Measurements from ENCODE around the gene MSMB. TPM values are rescaled to one million over a fixed set of nuclear protein-coding genes. Genes with fewer than 3 reads are reported as not detected.

The MSMB gene
- total RNA-seq, 2 donors from 2014 or later: not detected

DNA sequence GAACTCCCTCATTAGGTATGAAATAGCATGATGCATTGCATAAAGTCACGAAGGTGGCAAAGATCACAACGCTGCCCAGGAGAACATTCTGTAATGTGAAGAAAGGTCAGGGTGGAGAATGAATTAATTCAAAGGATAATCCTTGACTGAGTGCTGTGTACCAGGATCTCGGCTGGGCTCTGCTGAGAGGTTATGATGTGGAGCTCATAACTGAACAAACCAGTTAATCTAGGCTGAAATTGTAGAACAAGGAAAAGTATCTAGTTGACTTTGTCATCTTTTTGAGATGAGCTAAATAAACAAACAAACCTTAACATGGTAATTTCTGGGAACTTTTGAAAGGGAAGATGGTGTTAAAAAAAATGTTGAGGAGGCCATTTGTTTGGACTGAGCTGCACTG is 6.1 kb downstream of the MSMB start:
- DNase-seq (no peak), ATAC-seq (no peak)
- intact Hi-C loops (cut with DNase I): no loop called here

DNA sequence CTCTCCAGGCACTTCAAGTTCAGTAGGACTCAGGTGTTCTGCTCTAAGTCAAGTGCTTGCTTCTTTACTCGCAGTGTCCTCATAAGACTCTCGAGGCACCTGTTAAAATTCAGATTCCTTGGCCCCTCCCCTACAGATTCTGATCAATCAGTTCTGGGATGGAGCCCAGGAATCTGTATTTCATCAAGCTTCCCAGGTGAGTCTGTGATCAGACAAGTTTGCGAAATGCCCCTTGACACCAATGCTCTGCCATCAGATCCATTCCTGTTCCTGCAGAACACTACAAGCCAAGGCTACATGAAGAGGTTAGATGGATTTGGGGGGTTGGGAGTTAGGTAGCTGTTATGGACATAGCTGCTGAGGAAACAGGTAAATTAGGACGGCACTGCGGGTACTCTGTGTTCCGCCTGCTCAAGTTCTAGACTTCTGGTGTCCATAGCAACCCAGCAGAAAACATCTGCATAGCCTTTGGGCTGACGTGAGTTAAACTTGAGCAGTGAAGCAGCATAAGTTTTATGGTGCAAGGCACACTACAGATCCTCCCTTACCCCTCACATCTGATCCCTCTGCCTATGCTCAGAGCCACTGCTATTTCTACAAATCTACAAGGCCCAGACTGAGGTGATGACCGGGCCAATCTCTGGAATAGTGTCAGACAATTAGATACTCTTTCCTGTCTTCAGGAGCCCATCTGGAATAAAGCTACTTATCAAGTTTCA is 8.8 kb downstream of the MSMB start:
- DNase-seq (no peak), ATAC-seq (no peak)
- intact Hi-C loops (cut with DNase I): no loop called here

DNA sequence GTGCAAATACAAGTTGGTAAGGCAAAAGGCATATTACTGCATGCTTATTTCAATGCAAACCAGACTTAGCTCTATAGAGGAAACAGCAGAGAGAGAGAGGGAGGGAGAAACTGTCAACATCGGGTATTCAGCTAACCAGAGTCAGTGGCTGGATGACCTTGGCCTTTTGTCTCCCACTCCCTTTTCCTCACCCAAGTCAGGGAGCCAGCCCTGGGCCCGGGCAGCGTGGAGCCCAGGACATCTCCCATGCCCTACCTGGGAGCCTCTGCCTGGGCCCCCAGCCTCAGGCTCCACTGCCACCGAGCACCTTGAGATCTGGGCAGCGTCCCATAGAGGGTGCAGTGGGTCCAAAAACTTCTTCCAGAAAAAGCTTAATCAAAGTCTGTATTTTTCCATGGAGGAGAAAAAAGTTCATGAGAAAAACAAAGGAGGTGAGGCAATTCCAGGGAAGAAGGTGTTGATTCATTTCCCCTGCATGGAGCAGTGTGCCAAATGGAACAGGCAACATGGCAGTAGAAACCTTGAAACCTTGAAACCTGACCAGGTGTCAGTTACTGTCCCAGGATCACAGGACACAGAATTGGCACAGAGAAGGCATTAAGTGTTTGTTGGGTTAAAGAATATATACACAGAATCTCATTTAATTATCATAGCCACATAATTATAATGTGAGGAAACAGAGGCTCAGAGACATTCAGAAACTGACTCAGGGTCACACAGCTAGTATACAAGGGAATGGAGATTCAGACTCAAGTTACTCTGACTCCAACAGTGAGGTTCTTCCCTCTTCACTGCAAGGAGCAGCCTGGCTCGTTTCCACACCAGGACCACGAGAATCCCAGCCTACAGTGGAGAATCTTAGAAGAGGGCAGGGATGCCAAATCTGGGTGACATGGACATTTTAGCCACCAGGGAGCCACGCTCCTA is 9.9 kb downstream of the MSMB start:
- ATAC-seq: no peak
- no peak for DNase-seq
- intact Hi-C loops (cut with DNase I): no loop called here

DNA sequence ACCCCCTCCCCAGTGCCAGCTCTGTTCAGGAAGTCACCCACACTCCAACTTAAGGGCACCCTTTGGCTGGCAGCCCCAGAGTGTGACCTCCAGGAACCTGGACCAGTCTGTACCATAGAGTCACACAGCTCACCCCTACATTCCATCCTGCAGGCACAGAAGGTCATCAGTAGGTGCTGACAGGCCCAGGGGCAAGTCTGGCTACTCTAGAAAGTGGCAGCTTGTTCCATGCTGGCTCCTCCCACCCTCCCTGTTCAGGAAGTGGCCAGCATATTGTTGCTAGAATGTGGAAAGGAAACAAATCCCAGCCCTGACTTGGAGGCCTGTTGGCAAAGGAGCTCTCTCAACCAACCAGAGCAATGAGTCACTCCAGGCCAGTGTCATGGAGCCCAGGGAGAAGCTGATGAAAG is 12.5 kb downstream of the MSMB start:
- ATAC-seq (no peak), DNase-seq (no peak)
- intact Hi-C loops (cut with DNase I): no loop called here

DNA sequence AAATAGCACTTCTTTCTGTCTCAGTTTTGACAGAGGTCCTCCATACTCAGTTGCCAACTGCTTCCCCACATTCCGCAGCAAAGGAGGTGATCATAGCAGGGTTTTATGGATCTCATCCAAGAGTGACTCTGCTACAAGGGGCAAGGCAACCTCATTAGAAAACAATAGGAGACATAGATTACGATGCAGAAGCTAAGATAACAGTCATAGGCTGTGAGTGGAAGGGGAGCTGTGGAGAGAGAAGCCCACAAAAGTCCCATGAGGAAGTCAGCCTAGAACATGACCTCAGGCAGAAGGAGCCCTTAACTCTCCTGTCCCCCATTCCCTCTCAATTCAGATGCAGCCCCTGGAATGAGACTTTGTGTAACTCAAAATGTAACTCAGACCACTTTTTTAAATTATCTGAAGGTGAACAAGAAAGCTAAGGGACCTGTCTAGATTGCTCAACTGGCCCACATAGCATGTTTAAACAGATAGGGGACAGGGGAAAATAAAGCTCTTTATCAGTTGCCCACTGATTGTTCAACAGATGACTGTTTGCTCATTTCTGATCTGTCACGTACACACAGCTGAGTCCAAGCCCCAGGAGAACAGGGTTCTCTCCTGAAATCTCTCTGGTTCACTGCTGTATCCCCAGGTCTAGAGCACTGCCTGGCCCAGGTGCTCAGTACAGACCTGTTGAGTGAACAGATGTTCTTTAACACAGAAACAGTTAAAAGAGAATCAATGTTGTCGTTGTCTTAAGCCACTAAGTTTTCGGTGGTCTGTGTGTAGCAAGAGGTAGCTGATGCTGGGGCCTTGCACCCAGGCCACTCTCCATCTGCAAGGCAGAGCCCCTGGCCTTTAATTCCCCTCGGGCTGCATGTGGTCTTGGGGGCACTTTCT is 14.2 kb downstream of the MSMB start:
- no peak for ATAC-seq
- no peak for DNase-seq
- intact Hi-C loops (cut with DNase I): no loop called here

DNA sequence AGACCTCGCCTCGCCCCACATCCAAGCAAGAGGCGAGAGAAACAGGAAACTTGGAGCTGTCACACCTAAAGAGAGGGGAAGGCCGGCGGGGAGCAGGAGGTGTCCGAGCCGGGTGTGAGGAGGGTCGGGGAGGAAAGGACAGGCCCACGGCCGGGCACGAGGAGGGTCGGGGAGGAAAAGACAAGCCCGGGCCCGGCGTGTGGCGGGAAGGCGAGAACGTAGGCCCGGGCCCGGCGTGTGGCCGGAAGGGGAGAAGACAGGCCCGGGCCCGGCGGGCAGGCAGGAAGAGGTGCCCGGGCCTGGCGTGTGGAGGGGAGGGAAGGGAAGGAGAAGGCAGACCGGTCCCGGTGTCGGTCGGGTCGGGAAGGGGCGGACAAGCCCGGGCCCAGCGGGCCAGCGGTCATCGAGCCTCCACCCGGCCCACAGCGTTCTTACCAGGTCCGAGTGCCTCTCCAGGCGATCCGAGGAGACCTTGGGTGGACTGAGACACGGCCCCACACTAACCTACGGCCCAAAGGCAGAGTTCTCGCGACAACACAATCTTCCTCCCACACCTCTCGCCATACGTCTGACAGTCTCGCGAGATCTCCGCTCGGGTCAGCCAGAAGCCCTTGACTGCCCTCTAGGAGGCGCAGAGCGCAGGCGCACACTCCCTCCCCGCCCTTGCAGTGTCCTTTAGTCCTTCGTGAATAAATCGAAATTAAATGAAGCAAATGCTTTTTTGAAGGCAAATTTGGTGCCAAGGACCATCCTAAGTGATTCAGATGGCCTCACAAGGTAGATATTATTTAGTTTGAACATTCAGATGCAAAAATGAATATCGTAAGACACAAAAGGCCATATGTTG is 15.8 kb downstream of the MSMB start, which contains the start of gene NCOA4:
Gene NCOA4 (minus strand): TSS at position 533 of the 847 bp plus-strand sequence. CDS start 13,943 bp downstream, outside the sequence.
- intact Hi-C loops (cut with DNase I): no loop called here
- peak; percentile 98 for ATAC-seq
- peak; percentile 99 for DNase-seq

DNA sequence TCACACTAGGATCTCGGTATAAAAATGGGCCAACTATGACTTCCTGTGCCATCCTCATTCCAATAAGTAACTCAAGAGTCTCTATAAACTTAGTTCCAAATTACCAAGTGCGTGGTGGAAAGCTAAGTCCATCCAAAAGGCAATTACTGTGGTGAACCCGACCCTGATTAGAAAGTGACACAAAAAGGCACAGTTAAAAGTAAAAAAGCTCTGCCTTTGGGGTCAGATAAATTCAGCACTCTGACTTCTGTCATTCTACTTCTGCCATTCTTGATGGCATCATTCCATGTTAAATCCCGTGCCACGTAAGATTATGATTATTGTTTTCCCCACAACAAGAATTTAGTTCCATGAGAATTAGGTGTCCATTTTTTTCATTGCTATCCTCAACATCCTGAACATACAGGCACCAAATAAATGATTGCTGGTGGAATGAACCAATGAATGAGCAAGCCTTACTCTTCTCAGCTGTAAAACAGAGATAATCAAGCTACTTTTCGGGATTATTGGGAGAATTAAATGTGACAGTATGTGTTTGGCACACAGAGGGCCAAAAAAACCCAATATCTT is 16.5 kb downstream of the MSMB start:
- intact Hi-C loops (cut with DNase I): no loop called here
- no peak for ATAC-seq
- DNase-seq: no peak

DNA sequence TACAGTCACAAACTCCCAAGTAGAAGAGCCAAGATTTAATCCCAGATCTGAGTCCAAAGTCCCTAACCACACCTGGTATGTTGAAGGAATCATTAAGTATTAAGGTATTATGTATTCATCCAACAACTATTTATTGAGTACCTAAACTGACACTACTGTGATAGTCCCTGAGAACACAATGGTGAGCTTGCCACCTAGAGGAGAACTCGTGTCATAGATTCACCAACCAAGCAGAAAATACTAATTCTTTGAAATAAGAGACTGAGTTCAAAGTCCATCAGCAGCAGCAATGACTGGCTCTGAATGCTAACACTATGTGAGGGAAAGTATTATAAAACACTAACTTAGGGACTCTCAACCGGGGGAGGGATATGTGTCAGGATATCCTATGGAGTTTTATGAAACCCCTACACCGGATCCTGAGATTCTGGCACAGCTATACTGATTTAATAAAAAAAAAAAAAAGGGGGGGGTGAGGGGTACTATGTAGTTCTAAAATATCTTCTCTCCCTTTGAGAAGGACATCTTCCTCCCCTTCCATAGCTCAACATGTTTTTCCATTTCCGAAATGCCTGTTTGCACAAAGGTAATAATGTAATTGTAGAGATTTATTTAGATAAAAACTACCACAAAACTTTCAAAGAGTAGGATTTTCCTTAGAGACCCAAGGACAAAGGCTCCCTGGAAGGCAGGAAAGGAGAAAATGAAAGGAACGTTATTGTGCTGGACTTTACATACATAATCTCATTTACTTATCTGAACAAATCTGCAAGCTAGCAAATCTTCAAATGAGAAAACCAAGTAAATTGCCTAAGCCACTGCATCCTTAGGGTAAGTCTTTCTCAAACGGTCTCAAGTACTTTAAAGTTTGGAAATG is 17.2 kb downstream of the MSMB start:
- ATAC-seq (peak in 1 of 2 donors; percentile 7), DNase-seq (no peak)
- intact Hi-C loops (cut with DNase I): no loop called here

DNA sequence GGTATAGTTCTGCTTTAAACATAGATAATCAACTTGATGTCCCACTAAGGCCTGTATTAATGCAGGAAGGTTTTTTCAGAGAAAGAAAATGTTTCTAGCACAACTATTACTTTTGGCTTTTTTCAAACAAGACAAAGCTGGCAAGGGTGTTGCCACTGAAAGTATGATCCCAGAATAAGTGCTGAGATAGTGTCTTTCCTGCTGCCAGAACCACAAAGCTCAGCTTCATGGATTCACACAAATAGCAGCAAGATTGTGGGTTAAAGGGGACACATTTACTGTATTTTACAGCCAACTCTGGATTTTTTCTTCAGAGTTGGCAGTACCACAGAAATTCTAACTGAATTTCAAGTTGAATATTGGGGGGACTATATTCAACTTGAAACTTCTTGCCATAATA is 20.0 kb downstream of the MSMB start:
- DNase-seq (no peak), ATAC-seq (no peak)
- intact Hi-C loops (cut with DNase I): no loop called here

DNA sequence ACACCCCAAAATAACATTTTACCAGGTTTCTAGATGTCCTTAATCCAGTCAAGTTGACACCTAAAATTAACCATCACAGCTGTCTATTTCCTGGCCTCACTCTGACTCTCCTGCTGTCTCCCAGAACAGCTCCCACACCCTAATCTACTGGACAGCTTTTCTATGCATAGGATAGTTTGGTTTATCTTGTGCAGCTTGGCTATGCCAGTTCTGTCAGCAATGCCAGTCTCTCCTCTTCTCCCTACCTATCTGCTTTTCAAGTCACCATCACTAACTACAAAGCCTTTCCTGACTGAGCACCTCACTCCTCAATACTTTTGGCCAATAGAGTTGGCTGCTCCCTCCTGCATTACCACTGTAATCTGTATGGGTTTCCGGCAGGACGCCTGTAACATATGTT is 20.7 kb downstream of the MSMB start:
- DNase-seq (no peak), ATAC-seq (no peak)
- intact Hi-C loops (cut with DNase I): no loop called here

DNA sequence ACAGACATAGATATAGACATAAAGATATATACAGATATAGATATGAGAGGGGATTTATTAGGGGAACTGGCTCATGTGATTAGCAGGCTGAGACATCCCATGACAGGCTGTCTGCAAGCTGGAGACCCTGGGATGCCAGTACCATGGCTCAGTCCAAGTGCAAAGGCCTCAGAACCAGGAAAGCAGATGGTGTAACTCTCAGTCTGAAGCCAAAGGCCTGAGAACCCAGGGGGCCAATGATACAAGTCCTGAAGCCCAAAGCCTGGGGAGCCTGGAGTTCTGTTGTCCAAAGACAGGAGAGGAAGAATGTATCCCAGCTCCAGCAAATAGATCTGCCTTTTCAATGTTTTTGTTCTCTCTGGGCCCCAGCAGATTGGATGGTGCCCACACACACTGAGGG is 21.1 kb downstream of the MSMB start:
- ATAC-seq: no peak
- intact Hi-C loops (cut with DNase I): no loop called here
- no peak for DNase-seq

DNA sequence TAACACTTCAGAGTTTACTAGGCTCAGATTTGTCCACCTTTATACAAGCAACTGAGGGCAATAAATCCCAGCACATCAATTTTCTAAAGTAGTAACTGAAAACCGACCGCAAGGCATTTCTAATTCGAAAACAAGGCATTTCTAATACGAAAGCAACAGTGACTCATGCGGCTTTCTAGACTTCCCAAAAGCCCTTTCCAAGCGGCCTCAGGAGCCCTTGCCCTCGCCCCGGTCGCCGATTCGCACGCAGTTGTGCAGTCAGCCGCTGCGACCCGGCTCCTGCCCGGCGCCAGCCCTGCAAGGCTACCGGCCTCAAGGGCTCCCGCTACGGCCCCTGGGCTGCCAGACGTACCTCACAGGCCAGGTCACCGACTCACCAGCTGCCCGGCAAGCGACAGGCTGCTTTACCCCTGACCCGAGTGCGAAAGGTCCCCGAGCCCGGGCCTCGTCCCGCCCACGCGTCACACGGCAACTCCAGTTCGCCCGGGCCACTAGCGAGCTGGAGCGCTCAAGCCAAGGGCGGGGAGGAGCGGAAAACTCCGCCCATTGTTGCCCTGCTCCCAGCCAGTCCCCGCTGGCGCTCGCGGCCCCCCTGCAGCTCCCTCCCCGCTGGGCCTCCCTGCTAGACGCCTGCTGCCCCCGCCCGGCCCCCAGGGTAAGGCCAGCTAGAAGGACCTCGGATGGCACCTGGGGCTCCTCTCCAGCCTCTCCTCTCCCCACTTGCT is 22.9 kb downstream of the MSMB start:
- DNase-seq (peak; percentile 94), ATAC-seq (peak; percentile 96)
- intact Hi-C loops (cut with DNase I): no loop called here

DNA sequence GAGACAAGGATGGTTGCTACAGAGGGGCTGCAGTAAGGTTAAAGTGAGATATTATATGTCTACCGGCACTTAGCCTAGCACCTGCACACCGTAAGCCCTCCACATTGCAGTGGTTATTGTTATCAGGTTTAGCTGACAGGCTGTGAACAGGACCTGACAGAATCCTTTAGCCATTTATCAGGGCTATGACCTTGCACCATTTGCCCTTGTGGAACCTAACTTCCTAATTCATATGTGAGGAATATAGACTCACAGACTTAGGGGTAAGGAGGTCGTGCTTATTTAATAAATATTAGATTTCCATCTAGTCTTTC is 25.8 kb downstream of the MSMB start:
- intact Hi-C loops (cut with DNase I): no loop called here
- DNase-seq (no peak), ATAC-seq (no peak)

DNA sequence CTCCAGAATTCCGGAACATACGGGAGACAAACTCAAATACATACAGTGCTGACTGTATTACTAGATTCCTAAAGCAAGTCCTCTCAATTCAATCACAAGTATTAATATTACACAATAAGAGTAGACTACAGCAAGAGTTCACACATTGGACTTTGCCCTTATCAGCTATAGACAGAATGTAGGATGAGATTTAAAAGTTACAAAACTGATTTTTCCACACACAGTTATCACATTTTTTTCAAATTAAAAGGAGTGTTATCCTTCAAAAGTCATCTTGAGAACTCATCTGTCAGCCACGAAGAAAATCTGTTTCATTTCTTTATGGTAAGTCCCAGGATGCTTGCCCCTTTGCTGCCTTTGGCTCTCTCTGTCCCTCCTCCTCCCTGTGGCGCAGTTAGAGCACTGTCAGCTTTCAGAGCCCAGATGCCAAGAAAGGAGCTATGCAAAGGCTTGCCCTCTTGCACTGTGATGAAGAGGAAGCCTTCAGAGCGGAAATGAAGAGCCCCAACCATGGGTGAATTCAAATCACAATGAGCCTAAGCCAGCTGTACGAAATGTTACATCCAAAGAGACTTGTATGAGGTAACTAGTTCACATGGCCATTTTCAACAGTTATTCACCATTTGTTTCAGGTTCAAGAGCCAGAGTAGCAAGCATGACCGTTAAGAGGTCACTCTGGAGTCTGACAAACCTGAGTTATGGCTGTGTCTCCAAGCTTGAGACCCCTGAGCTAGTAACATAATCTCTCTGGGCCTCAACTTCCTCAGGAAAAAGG is 26.3 kb downstream of the MSMB start:
- ATAC-seq (peak; percentile 42 to 51), DNase-seq (peak; percentile 30)
- intact Hi-C loops (cut with DNase I): no loop called here

DNA sequence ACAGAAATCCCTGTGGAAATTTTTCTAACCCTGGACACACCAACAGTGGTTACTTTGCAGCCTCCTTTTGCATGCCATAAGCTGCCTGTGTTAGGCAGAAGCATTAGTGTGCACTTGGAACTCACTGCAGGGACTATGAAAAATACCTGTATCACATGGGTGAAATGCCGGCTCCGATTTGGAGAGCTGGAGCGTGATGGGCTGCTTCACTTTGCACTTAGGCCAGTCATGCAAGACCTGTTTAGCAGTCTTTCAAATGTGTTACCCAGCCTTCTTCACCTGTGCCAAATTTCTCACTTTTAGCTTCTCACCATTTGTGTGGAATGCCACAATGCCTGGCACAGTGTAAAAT is 26.9 kb downstream of the MSMB start:
- intact Hi-C loops (cut with DNase I): no loop called here
- DNase-seq (no peak), ATAC-seq (no peak)

DNA sequence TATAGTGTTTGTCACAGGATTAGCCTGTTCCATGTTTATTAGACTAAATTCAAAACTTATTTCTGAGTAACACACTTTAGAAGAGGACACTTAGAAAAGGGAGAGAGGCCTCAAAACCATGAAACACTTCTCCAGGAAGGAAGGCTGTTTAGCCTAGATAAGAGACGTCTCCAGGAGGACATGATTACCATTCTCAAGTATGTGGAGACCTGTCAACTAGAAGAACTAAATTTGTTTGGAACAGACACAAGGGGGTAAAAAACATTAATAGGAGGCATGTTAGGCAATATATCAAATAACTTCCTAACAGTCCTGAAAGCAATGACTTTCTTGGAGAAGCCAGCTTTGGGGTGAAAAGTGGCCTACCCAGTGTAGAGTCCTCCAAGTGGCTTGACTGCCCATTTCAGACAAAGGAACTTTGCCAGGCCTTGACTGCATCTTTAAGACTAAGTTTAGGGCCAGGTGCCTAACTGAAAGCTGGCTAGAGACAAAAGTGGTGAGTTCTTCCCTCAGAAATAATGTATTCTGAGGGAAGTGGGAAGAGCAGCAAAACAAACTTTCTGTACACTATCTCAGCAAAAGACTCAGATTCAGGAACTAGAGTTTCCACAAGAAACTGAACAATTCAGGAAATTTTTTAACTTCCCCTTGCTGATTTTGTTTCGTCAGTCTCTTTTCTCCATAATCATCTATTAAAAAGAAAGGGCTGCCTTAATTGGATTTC is 27.5 kb downstream of the MSMB start:
- ATAC-seq (peak in 1 of 2 donors; percentile 13), DNase-seq (no peak)
- intact Hi-C loops (cut with DNase I): no loop called here
